Tibial nerve (tissue), 4 donors: ENCODE measurements around the gene ZNF439.

ENCODE experiments used
- CTCF ChIP-seq, 5 experiments: fragments of 200-600 bp in 3 of 5; fragments of 450-650 bp in 2 of 5; sonication (generic) in 3 of 5; IDR thresholded peaks; one replicate each; pipeline ENCODE4 v1.5.1; 2016 to 2019; ENCODE audit warnings: antibody characterized with exemption in 5 of 5, mild to moderate bottlenecking in 3 of 5, moderate library complexity in 2 of 5
- EP300 ChIP-seq, 2 donors: sonication (generic); formaldehyde crosslinking; IDR thresholded peaks; one replicate each; pipeline ENCODE4 v1.6.1; 2017; ENCODE audit warnings: antibody characterized with exemption in 2 of 2, mild to moderate bottlenecking in 1 of 2
- POLR2A ChIP-seq, 2 donors: fragments of 450-650 bp; IDR thresholded peaks; one replicate each; pipeline ENCODE4 v1.6.1; 2017; ENCODE audit warnings: antibody characterized with exemption in 2 of 2, mild to moderate bottlenecking in 2 of 2, moderate library complexity in 2 of 2

- TF ChIP-seq POLR2A (IDR thresholded peaks at IDR 0.05) (no peak), CTCF (IDR thresholded peaks at IDR 0.05) (no peak), EP300 (IDR thresholded peaks at IDR 0.05) (no peak)
Measured at GRCh38 chr19:11882606-11883005, 34.1 kb downstream of the ZNF439 start.
